Effector memory CD8-positive, alpha-beta T cell (primary cell): Measurements from ENCODE around the gene SF3B6.

Source experiments
- ATAC-seq: fragments of 150-1000 bp; cut with Tn5 transposase; replicated peaks from 2 replicates; pipeline ENCODE4 v1.10.0; 2021; ENCODE audit warnings: mild to moderate bottlenecking, moderate library complexity
- DNase-seq, 3 experiments: peaks; one replicate each; pipeline ENCODE4 v3.0.0; 2021
- H3K27ac Mint-ChIP-seq, 2 donors: one replicate each; pipeline ENCODE4 v1.8.0; 2022; ENCODE audit warnings: mild to moderate bottlenecking in 2 of 2, mixed read lengths in 2 of 2, moderate library complexity in 2 of 2
- H3K27me3 Mint-ChIP-seq, 2 donors: one replicate each; pipeline ENCODE4 v1.8.0; 2022; ENCODE audit warnings: mixed read lengths in 2 of 2
- H3K36me3 Mint-ChIP-seq: one replicate; pipeline ENCODE4 v1.8.0; 2022; ENCODE audit warnings: mild to moderate bottlenecking, moderate library complexity, mixed read lengths; ENCODE audit not compliant: insufficient read depth
- H3K4me1 Mint-ChIP-seq, 2 donors: one replicate each; pipeline ENCODE4 v1.8.0; 2022; ENCODE audit warnings: low read depth in 2 of 2, mixed read lengths in 2 of 2
- H3K4me3 Mint-ChIP-seq, 2 donors: one replicate each; pipeline ENCODE4 v1.8.0; 2022; ENCODE audit warnings: mild to moderate bottlenecking in 2 of 2, mixed read lengths in 2 of 2, moderate library complexity in 2 of 2
- H3K9me3 Mint-ChIP-seq, 2 donors: one replicate each; pipeline ENCODE4 v1.8.0; 2022; ENCODE audit warnings: mixed read lengths in 2 of 2

SF3B6 gene

DNA sequence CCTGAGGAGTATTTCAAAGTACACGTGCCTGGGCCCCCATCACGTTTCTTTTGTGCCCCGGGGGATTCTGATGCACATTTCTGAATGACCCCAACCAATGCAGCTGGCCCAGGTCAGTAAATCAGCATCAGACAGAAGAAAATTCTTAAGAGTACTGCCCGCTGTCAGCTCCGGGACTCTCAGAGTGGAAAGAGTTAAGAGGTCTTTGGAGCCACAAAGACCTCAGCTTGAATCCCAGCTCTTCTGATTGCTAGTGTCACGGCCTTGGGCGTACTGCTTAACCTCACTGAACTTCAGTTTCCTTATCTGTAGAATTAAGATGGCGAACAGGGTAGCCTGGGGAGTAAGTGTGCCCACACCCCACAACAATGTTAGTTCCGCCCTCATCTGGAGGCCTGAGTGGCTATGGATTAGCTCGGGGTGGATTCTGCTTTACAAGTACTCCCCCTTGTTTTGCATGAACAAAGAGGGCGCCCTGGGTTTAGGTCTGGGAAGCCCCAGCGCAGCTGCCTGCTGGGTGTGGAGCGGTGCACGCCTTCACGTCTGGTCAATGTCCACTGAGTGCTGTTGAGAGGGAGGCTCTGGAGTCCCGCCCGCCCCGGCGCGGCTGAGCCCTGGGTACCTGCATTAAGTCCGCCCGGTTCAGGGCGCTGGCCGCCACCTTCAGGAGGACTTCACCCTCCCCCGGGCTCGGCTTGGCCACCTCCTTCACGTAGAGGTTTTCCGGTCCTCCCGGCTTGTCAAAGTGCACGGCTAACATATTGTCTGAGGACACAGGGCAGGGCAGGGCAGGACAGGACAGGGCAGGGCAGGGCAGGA lies 7.7 kb upstream of the SF3B6 start:
- Mint-ChIP-seq H3K27ac (no peak overlapping the region), H3K4me3 (peak overlapping the region; percentile 77 to 85), H3K36me3 (peaks cover 24% of the 10 kb centered on the region), H3K27me3 (no peaks in the 10 kb centered on the region), H3K4me1 (peaks cover 8 to 9% of the 10 kb centered on the region in 2 donors), H3K9me3 (no peaks in the 10 kb centered on the region)
- ATAC-seq (peak; percentile 65), DNase-seq (no peak)

DNA sequence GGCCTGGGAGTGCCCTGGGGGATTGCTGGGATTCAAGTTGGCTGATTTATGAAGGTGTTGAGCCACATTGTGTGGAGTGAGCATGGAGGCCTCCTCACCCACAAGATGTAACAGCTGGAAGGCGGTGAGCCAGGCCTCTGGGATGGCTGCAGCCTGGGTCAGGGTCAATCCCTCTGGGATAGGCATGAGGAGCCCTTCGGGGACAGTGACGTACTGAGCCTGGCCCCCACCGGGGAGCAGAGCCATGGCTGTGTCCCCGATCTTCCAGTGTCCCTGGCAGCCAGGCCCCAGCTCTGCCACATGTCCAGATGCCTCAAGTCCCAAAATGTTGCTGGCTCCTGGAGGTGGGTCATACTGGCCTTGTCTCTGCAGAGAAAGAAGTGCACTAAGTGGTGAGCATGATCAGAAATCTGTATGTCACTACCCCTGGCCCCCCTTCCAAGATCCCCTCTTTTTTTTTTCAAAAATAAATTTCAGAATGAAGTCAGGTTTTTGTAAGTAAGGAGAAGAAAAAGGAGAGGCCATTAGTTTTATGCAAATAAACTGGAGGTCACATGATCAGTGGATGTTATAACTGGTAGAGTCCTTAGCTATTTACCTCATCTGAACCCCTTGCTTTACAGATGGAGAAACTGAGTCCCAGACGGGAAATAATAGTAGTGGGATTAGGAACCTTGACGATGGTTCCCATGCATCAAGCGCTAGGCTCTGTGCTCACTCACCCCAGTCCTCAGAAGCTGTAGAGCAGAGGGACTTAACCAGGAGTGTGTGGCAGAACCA lies 6.9 kb upstream of the SF3B6 start:
- no peaks in the 10 kb centered on the region for H3K27me3 Mint-ChIP-seq
- DNase-seq (no peak), ATAC-seq (no peak)
- peaks cover 24% of the 10 kb centered on the region for H3K36me3 Mint-ChIP-seq
- H3K4me3 Mint-ChIP-seq, result peak overlapping the region; percentile 77 to 85
- H3K27ac Mint-ChIP-seq, result no peak overlapping the region
- H3K9me3 Mint-ChIP-seq, result no peaks in the 10 kb centered on the region
- peaks cover 8 to 12% of the 10 kb centered on the region in 2 donors for H3K4me1 Mint-ChIP-seq

DNA sequence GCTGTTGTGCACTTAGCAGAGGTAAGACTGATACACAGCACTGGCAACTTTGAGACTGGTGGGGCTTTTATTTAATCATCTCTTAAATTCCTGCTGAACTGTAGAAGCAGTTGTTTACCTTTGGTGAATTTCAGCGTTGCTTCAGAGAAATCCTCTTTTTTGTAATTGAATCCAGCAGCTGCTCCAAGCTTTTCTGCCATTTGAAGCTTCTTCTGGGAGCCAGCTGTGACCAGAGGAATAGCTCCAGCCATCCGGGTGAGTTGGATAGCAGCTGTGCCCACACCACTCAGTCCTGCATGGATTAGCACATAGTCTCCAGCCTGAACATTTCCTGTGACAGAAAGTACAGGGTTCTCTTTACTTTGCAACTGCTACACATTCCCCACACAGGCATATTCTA lies 4.6 kb upstream of the SF3B6 start:
- peaks cover 15 to 20% of the 10 kb centered on the region in 2 donors for H3K4me1 Mint-ChIP-seq
- no peak for ATAC-seq
- peaks cover 15% of the 10 kb centered on the region for H3K36me3 Mint-ChIP-seq
- H3K27ac Mint-ChIP-seq, result no peak overlapping the region
- H3K4me3 Mint-ChIP-seq, result no peak overlapping the region
- H3K27me3 Mint-ChIP-seq, result no peaks in the 10 kb centered on the region
- no peaks in the 10 kb centered on the region for H3K9me3 Mint-ChIP-seq
- no peak for DNase-seq

DNA sequence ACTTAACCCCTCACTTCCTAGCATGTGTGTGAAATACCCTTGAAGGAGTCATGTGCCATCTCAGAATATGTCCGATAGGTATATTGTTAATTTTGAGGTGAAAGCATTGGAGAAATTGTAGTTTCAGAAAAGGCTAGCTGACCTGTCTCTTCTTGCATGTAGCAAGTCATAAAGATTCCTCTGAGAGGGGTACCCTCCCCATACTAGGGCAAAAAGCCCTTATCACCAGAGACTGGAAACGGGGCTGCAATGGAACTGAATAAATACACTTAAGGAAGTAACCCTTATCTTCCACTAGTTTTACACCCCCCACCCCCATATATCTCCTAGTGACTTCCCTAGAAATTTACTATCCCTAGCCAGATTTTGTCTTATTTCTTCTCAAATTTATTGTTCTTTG lies 1.8 kb upstream of the SF3B6 start:
- H3K27me3 Mint-ChIP-seq, result no peaks in the 10 kb centered on the region
- peak overlapping the region; percentile 93 to 95 for H3K4me3 Mint-ChIP-seq
- no peak for DNase-seq
- H3K9me3 Mint-ChIP-seq, result no peaks in the 10 kb centered on the region
- peaks cover 10% of the 10 kb centered on the region for H3K36me3 Mint-ChIP-seq
- no peak for ATAC-seq
- H3K27ac Mint-ChIP-seq, result peak overlapping the region in 1 of 2 donors; percentile 25
- peaks cover 15 to 30% of the 10 kb centered on the region in 2 donors for H3K4me1 Mint-ChIP-seq

DNA sequence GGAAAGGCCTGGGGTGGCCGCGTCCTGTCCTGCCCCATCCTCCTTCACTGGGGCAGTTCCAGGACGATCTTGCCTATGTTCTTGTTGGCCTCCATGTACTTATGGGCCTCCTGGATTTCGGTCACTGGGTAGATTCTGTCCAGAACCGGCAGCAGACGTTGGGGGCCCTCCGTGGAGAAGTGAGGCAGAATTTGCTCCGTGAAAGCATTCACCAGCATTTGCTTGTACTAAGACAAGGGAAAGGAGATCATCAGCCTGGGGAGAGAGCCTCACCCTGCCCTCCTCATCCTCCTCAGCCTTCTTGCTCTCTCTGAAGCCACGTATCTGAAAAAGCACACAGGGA lies 1.4 kb upstream of the SF3B6 start:
- DNase-seq, result no peak
- no peak for ATAC-seq
- H3K27ac Mint-ChIP-seq, result peak overlapping the region; percentile 97
- no peaks in the 10 kb centered on the region for H3K27me3 Mint-ChIP-seq
- H3K9me3 Mint-ChIP-seq, result no peaks in the 10 kb centered on the region
- peaks cover 15 to 31% of the 10 kb centered on the region in 2 donors for H3K4me1 Mint-ChIP-seq
- H3K36me3 Mint-ChIP-seq, result peaks cover 6% of the 10 kb centered on the region
- H3K4me3 Mint-ChIP-seq, result peak overlapping the region; percentile 93 to 95

DNA sequence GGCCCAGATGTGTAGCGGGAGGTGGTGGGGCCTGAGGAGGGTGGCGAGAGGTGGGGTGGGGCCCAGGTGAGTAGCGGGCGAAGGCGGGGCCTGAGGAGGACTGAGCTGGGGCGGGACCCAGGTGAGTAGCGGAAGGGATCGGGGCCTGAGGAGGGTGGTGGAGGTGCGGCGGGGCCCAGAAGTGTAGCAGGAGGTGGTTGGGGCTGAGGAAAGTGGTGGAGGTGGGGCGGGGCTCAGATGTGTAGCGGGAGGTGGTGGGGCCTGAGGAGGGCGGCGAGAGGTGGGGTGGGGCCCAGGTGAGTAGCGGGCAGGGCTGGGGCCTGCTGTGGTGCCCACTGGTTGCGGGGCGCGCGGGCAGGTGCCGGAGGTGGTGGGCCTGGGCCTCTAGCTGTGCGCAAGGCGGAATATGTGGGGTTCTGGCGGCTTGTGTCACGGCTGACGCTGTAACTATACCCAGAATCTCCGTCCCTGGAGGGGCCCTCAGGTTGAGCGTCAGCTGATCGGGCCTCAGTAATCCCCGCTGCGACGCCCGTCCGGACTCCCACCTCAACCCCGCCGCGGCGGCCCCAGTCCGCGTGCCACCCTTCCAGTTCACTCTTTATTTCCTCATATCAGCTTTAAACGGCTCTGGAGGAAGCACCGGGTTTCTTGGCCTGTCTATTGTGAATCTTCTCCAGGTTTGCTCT lies 866 bp upstream of the SF3B6 start:
- ATAC-seq (peak; percentile 34), DNase-seq (no peak)
- peak overlapping the region; percentile 93 to 95 for H3K4me3 Mint-ChIP-seq
- H3K27ac Mint-ChIP-seq, result peak overlapping the region; percentile 97
- H3K27me3 Mint-ChIP-seq, result no peaks in the 10 kb centered on the region
- H3K9me3 Mint-ChIP-seq, result no peaks in the 10 kb centered on the region
- peaks cover 15 to 36% of the 10 kb centered on the region in 2 donors for H3K4me1 Mint-ChIP-seq
- H3K36me3 Mint-ChIP-seq, result peaks cover 10% of the 10 kb centered on the region

DNA sequence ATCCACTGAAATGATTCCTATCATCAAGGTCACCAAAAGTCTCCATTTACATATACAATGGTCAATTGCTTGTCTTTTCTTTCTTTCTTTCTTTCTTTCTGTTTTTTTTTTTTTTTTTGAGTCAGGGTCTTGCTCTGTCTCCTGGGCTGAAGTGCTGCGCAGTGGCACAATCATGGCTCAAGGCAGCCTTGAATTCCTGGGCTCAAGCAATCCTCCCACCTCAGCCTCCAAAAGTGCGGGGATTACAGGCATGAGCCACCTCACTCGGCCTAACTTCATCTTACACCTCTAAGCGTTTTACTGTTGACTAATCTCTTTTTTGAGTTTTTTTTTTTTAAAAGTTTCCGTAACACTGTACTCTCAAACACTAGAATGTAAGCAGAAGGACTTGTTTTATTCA lies 867 bp downstream of the SF3B6 start:
- Mint-ChIP-seq H3K9me3 (no peaks in the 10 kb centered on the region), H3K27me3 (no peaks in the 10 kb centered on the region), H3K36me3 (peaks cover 10% of the 10 kb centered on the region), H3K4me1 (peaks cover 15 to 36% of the 10 kb centered on the region in 2 donors), H3K4me3 (peak overlapping the region; percentile 93 to 95), H3K27ac (peak overlapping the region; percentile 97)
- ATAC-seq (no peak), DNase-seq (no peak)

DNA sequence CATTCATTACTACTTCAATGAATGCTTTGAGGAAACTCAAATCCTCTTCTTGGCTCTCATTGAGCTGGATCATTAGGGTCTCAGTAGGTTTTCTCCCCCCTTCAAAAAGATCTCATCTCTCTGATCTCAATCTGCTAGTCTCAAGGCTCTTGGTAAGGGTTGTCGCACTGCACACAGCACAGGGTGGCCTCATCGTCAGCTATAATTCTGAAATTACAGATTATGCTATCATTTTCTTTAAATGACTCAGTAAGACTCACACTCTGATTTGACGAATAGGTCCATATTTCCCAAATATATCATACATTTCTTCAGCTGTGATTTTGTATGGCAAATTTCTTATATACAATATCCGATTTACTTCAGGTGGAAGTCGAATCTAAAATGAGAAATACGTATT lies 2.3 kb downstream of the SF3B6 start:
- Mint-ChIP-seq H3K4me3 (peak overlapping the region in 1 of 2 donors; percentile 43), H3K9me3 (no peaks in the 10 kb centered on the region), H3K36me3 (peaks cover 15% of the 10 kb centered on the region), H3K4me1 (peaks cover 15 to 50% of the 10 kb centered on the region in 2 donors), H3K27ac (no peak overlapping the region), H3K27me3 (no peaks in the 10 kb centered on the region)
- DNase-seq (no peak), ATAC-seq (no peak)

DNA sequence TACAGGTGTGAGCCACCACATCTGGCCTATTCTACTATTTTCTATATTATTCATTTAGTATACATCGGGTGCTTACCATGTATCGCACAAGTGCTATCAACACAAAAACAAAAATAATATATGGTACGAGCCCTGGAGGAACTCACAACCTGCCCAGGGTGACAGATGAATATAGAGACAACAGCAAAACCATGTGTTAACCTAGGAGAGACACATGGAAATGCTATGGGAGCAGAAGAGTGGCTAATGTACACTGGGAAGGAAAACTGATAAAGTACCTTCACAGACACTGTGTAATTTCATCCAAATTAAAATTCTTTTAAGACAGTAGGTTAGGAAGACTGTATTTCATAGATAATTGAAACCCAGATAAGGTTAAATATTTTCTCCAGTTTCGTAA lies 3.9 kb downstream of the SF3B6 start:
- H3K36me3 Mint-ChIP-seq, result peaks cover 27% of the 10 kb centered on the region

DNA sequence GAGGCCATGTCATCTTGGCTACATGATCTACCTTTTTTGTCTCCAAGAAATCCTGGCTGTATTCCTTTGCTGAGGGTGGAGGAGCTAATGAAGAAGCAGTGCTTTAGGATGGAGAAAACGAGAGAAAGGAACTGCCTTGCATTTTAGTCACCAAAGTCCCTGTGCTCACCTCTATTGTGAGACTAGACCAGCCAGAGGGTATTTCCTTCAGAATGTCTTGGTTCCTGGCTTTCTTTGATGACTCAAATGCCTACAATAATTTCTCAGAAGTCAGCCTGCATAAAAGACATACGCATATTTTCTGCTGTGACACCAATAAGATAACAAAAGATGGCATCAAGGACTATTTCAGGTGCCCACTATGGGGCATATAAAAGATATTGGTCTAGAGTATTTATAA lies 10.8 kb downstream of the SF3B6 start:
- H3K4me1 Mint-ChIP-seq, result peaks cover 0 to 14% of the 10 kb centered on the region in 2 donors
- H3K27me3 Mint-ChIP-seq, result no peaks in the 10 kb centered on the region
- no peak overlapping the region for H3K27ac Mint-ChIP-seq
- DNase-seq (no peak), ATAC-seq (no peak)
- H3K36me3 Mint-ChIP-seq, result peaks cover 24% of the 10 kb centered on the region
- H3K4me3 Mint-ChIP-seq, result no peak overlapping the region
- H3K9me3 Mint-ChIP-seq, result no peaks in the 10 kb centered on the region

More for the DNA sequence above, 3.9 kb downstream of the SF3B6 start:
- Mint-ChIP-seq H3K27ac (peak overlapping the region in 1 of 2 donors; percentile 49), H3K27me3 (no peaks in the 10 kb centered on the region), H3K4me1 (peaks cover 12 to 40% of the 10 kb centered on the region in 2 donors), H3K9me3 (no peaks in the 10 kb centered on the region), H3K4me3 (no peak overlapping the region)
- ATAC-seq (no peak), DNase-seq (no peak)

DNA sequence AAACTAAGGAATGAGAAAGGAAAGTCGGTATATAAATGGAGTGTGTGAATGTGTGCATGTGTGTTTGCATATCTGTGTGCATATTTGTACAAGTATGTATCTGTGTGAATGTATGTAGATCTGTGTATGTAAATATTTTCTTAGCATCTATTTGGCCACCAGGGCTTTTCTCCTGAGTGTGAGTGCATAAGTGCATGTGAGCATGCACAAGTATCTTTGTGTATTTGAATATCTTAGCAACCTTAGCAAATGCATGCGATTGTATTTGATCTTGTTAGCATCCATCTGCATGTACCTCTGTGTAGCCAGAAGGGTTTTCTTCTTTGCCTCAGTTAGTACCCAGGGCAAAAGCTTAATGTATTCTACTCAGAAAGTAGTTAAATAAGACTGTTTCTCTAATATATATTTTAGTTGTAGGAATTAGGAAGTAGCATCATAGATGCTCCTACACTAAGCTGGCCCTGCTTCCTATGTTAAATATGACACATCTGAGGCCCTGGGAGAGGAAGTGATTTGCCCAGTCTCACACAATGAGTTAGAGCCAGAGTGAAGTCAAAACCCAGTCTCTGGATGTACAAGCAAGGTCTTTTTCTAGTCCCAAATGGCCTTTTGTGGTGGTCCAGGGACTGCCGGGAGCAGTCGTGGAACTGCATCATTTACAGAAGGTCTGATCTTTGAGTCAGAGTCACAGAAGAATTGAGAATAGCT lies 17.4 kb downstream of the SF3B6 start:
- ATAC-seq (no peak), DNase-seq (no peak)
- Mint-ChIP-seq H3K36me3 (no peaks in the 10 kb centered on the region), H3K9me3 (no peaks in the 10 kb centered on the region), H3K27ac (no peak overlapping the region), H3K27me3 (no peaks in the 10 kb centered on the region), H3K4me3 (no peak overlapping the region), H3K4me1 (no peaks in the 10 kb centered on the region)

DNA sequence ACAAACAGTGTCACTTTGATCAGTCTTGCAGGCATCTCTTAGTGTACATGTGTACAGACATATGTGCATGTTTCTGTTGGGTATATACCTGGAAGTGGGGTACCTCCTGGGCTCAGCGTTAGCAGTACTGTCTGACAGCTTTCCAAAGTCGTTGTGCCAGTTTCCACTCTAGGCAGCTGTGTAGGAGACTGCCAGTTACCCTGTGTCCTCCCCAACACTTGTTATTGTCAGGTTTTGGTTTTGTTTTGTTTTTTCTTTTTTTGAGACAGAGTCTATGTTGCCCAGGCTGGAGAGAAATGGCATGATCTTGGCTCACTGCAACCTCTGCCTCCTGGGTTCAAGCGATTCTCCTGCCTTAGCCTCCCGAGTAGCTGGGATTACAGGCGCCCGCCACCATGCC lies 20.4 kb downstream of the SF3B6 start:
- H3K4me1 Mint-ChIP-seq, result no peaks in the 10 kb centered on the region
- no peak for ATAC-seq
- H3K36me3 Mint-ChIP-seq, result no peaks in the 10 kb centered on the region
- H3K27me3 Mint-ChIP-seq, result no peaks in the 10 kb centered on the region
- H3K9me3 Mint-ChIP-seq, result no peaks in the 10 kb centered on the region
- no peak overlapping the region for H3K27ac Mint-ChIP-seq
- H3K4me3 Mint-ChIP-seq, result no peak overlapping the region
- DNase-seq, result no peak

DNA sequence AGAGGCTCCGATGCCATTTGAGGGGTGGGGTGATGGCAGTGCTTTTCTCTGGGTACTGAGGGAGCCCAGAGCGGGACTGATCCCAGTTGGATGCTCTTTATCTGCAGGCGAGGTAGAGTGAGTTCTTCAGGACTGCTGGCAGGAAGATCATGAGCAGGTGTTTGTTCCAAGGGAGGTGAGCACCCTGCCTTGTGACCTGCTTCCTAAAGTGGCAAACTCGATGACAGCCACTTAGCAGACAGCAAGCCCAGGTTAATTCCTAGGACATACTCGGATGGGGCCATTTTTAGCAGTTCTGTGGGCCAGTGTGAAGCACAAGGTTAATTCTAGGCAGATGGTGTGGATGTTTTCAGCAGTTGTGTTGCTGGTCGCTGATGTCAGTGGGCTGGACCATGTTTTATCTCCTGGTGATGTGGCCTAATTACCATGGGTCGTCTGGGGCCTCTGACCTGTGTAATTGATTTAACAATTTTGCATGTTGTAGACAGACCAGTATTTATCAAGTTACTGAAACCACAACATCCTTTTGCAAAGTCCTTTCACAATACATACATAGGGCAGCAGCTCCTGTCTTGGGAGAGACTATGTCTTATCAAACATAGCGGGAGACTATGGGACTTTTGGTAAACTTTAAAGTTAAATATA lies 21.6 kb downstream of the SF3B6 start:
- no peak for ATAC-seq
- H3K27ac Mint-ChIP-seq, result no peak overlapping the region
- no peaks in the 10 kb centered on the region for H3K27me3 Mint-ChIP-seq
- H3K9me3 Mint-ChIP-seq, result no peaks in the 10 kb centered on the region
- H3K4me1 Mint-ChIP-seq, result peaks cover 0 to under 1% of the 10 kb centered on the region in 2 donors
- H3K4me3 Mint-ChIP-seq, result no peak overlapping the region
- H3K36me3 Mint-ChIP-seq, result no peaks in the 10 kb centered on the region
- DNase-seq, result no peak
